COR-L47 (cell line): ENCODE data around the gene PIK3AP1.
"Not testable (repeated sequence)": the region's sequence is repeated elsewhere in the genome, so short reads cannot be mapped to it uniquely, and the experiment has no call there.

Source experiments
- DNase-seq: peaks from one replicate; lab custom pipeline; 2025; lab: John Stamatoyannopoulos, UW

Gene PIK3AP1

GRCh38 chr10:96577069-96577468 lies 143.2 kb downstream of the PIK3AP1 start:
- no peak for DNase-seq

DNA sequence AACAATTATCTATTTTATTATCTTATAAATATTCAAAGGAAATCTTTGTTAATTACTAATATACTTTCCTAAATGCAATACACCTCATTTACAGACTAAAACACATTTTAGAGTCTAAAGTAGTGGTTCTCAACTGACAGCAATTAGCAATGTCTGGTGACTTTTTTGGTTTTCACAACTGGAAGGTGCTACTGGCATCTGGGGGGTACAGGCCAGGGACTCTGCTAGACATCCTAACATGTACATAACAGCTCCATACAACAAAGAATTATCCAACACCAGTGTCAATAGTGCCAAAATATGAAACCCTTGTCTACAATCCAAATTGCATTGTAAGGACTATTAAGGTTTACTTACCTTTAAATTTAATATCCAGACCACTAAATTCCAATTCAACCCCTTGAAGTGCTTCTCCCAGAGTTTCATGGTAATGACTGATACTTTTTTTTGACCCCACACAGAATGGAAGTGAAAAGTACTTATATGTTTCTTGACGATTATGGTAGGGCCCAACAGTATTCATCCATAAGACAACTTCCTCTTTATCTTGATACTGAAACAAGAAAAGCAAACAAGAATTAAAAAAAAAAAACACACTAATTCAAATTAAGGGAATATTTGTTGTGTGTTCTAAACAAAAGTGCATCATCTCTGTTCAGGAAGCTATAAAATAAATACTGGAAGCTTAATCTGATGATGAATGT lies 143.9 kb downstream of the PIK3AP1 start:
- DNase-seq: no peak

DNA sequence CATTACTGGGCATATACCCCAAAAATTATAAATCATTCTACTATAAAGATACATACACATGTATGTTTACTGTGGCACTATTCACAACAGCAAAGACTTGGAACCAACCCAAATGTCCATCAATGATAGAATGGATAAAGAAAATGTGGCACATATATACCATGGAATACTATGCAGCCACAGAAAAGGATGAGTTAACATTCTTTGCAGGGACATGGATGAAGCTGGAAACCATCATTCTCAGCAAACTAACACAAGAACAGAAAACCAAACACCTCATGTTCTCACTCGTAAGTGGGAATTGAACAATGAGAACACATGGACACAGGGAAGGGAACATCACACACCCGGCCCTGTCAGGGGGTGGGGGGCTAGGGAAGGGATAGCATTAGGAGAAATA lies 145.8 kb downstream of the PIK3AP1 start:
- not testable (repeated sequence) for DNase-seq

- no peak for DNase-seq
Measured at GRCh38 chr10:96573036-96573435, 147.3 kb downstream of the PIK3AP1 start.

- no peak for DNase-seq
Measured at GRCh38 chr10:96570983-96571964, 149.0 kb downstream of the PIK3AP1 start.

- no peak for DNase-seq
Measured at GRCh38 chr10:96570511-96570910, 149.8 kb downstream of the PIK3AP1 start.

GRCh38 chr10:96568402-96568801 lies 151.9 kb downstream of the PIK3AP1 start:
- no peak for DNase-seq

DNA sequence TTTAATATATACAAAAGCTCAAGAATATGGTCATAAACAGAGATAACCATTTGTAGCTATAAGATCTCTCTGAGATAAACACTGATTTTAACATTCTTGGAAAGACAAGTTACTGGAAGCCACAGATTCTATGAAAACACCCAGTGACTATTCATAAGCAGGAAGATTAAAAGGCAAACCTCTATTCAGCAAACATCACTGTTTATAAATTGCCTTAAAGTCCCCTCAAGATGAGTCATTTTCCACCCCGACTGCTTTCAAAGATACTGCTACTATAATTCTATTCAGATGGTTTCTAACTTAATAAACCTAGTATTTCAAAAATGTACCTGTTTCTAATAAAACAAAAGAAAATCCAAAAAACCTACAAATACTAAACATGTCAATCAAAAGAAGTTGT lies 154.5 kb downstream of the PIK3AP1 start:
- no peak for DNase-seq

DNA sequence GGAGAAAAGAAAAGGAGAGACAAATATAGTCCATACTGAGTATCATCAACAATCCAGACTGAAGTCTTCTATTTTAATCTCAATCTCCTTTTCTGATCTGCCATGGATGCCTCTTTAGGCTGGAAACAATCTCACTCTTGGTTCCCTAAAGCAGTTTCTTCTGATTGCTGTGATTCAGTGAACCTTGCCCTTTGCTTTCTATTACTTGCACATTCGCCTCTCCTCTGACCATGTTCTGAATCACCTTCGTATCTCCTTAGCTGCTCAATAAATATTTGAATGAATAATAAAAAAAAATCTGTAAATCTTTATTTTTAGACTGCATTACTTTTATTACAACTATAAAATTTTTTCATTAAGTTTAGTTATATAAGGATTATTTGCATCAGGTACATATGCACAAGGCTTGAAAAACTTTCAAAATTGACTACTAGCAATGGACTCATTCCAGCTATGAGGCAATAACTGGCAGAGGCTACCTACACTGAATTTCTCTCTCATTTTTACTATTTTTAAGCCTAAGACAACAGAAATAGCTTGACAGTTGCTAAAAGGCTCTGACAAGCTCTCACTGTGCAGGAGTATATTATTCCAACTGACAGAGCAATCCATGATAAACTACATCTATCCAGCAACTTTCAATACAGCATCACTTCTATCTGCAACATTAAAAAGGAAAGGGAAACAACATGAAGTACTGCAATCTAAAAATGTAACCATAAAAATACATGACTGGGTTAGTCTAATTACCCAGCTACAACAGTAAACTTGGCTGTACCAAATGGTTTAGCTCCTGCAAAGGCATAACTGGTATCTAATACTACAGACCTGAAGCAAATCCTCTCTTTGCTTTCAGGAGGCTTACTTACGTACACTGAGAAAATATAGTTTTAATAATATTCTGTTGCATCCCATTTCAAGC lies 159.1 kb downstream of the PIK3AP1 start:
- DNase-seq: no peak

GRCh38 chr10:96560489-96560888 lies 159.8 kb downstream of the PIK3AP1 start:
- no peak for DNase-seq

DNA sequence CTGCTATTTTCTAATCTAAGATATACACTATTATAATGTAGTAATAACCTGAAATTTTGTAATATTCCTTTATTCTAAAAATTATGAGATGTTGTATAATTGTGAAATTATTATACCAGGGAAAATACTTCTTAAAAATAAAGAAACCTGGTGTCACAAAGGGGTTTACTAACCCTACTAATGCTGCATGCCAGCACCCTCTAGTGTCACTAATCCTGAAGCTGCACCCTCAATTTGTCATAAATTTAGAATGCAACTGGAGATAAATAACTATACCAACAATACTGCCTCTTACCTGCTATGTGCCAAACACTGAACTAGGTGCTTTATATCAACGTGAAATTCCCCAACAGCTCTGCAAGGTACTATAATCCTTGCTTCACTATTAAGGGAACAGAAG lies 164.3 kb downstream of the PIK3AP1 start:
- no peak for DNase-seq

DNA sequence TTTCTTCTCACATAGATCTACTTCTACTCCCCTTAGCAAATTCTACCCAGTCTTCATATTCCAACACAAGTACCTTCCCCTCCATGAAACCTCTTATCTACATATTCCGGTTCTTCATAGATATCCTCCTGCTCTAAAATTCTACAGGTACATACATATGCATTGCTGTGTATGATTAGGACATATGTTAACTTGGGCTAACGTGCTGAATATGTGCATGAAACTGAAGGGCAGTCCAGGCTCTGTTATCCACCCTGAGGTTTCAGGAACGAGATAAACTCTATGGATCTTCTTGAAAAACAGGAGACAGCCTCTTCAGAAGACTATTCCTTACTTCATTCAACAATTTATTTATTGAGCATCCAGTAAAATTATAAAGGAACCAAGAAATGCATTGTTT lies 165.0 kb downstream of the PIK3AP1 start:
- no peak for DNase-seq

DNA sequence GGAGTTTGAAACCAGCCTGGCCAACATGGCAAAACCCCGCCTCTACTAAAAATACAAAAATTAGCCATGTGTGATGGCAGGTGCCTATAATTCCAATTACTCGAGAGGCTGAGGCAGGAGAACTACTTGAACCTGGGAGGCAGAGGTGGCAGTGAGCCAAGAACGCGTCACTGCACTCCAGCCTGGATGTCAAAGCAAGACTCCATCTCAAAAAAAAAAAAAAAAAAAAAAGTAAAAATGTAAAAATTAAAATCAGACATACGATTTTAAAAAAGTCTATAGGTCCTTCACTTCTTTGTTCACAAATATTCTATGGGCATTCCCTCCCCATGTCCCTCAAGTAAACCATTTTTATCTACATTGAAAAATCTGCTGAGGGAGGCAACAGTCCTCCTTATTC lies 171.7 kb downstream of the PIK3AP1 start:
- DNase-seq: no peak

DNA sequence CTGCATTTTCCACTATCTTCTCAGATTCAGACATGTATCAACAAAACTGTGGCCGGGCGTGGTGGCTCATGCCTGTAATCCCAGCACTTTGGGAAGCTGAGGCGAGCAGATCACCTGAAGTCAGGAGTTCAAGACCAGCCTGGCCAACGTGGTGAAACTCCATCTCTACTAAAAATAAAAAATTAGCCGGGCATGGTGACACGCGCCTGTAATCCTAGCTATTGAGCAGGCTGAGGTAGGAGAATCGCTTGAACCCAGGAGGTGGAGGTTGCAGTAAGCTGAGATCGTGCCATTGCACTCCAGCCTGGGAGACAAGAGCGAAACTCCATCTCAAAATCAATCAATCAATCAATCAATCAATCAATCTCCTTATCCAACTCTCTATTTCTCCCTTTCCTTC lies 174.8 kb downstream of the PIK3AP1 start:
- not testable (repeated sequence) for DNase-seq
